PC-3 (cell line): ENCODE results near the gene ABCG1. TPM values are rescaled to one million over a fixed set of nuclear protein-coding genes. Genes with fewer than 3 reads are reported as not detected.

Experiments used
- ATAC-seq: fragments of 200-7000 bp; cut with Tn5 transposase; 2 replicates; pipeline ENCODE4 v1.9.1; 2020; ENCODE audit warnings: mild to moderate bottlenecking, moderate library complexity
- BruUV-seq: library from RNA; stranded (reverse); fragments of 400-500 nt; replicated peaks from 2 replicates; lab custom pipeline; 2021; lab: Mats Ljungman, UMichigan
- CTCF ChIA-PET: fragments of 300-600 bp; sonication (Branson Sonifier 250); formaldehyde crosslinking; loops from one replicate; lab custom pipeline; 2022; ENCODE audit warnings: antibody characterized with exemption; lab: Charles Lee
- POLR2A ChIA-PET: fragments of 300-600 bp; sonication (Branson Sonifier 250); formaldehyde crosslinking; loops from one replicate; lab custom pipeline; 2022; ENCODE audit warnings: antibody characterized with exemption; ENCODE audit not compliant: unreplicated experiment; lab: Charles Lee
- DNase-seq: peaks from one replicate; pipeline ENCODE4 v3.0.0-alpha.2; 2015
- H2AFZ ChIP-seq: fragments of 300-600 bp; sonication (generic); 2 replicates; pipeline ENCODE4 v1.6.0; 2016; ENCODE audit warnings: antibody characterized with exemption, low read length
- H3F3A ChIP-seq: fragments of 300-600 bp; sonication (generic); one replicate; pipeline ENCODE4 v1.6.0; 2017; ENCODE audit warnings: antibody characterized with exemption, low read length, control low read depth, mild to moderate bottlenecking; ENCODE audit not compliant: unreplicated experiment
- H3K27ac ChIP-seq: fragments of 300-600 bp; sonication (generic); 2 replicates; pipeline ENCODE4 v1.5.1; 2016; ENCODE audit warnings: mild to moderate bottlenecking, low read length
- H3K27me3 ChIP-seq: fragments of 300-600 bp; sonication (generic); 2 replicates; pipeline ENCODE4 v1.6.1; 2016; ENCODE audit warnings: low read length, mixed read lengths
- H3K36me3 ChIP-seq: fragments of 300-600 bp; sonication (generic); 2 replicates; pipeline ENCODE4 v1.6.1; 2016; ENCODE audit warnings: low read depth, mixed run types, low read length, mixed read lengths
- H3K4me1 ChIP-seq: fragments of 300-600 bp; sonication (generic); 2 replicates; pipeline ENCODE4 v1.5.1; 2016; ENCODE audit warnings: low read length; ENCODE audit not compliant: insufficient read depth
- H3K4me2 ChIP-seq: fragments of 300-600 bp; sonication (generic); 2 replicates; pipeline ENCODE4 v1.6.0; 2016; ENCODE audit warnings: low read length
- H3K4me3 ChIP-seq: fragments of 300-600 bp; sonication (generic); 2 replicates; pipeline ENCODE4 v1.5.1; 2016; ENCODE audit warnings: mild to moderate bottlenecking, low read length, mixed read lengths
- H3K79me2 ChIP-seq: fragments of 300-600 bp; sonication (generic); 2 replicates; pipeline ENCODE4 v1.6.1; 2017; ENCODE audit warnings: low read length, mixed read lengths
- H3K9ac ChIP-seq: fragments of 300-600 bp; sonication (generic); 2 replicates; pipeline ENCODE4 v1.6.0; 2016; ENCODE audit warnings: mild to moderate bottlenecking, low read length
- H3K9me2 ChIP-seq: fragments of 300-600 bp; sonication (generic); replicated peaks from 2 replicates; pipeline ENCODE4 v1.6.1; 2016; ENCODE audit warnings: mixed run types, low read length, mixed read lengths
- H3K9me3 ChIP-seq: fragments of 300-600 bp; sonication (generic); 2 replicates; pipeline ENCODE4 v1.6.1; 2016; ENCODE audit warnings: low read length, mixed read lengths
- H4K20me1 ChIP-seq: fragments of 300-600 bp; sonication (generic); 2 replicates; pipeline ENCODE4 v1.6.1; 2016; ENCODE audit warnings: low read length, mixed read lengths
- CTCF ChIP-seq: fragments of 300-600 bp; sonication (generic); conservative IDR thresholded peaks from 2 replicates; pipeline ENCODE4 v1.5.1; 2017; ENCODE audit warnings: antibody characterized with exemption, low read depth, mild to moderate bottlenecking, low read length
- EZH2 ChIP-seq: fragments of 300-600 bp; sonication (generic); IDR thresholded peaks from one replicate; pipeline ENCODE4 v1.6.1; 2017; ENCODE audit warnings: antibody characterized with exemption, mild to moderate bottlenecking, low read length; ENCODE audit not compliant: unreplicated experiment
- EZH2phosphoT487 ChIP-seq: fragments of 300-600 bp; sonication (generic); IDR thresholded peaks from 2 replicates; pipeline ENCODE4 v1.6.1; 2018; ENCODE audit warnings: mild to moderate bottlenecking, antibody characterized with exemption, low read length, borderline replicate concordance
- intact Hi-C: fragments of 100-400 bp; cut with micrococcal nuclease; formaldehyde crosslinking; loops from 2 replicates; pipeline ENCODE4 v1.9.0; 2023
- total RNA-seq: library from RNA; depleted of rRNA; stranded (reverse); fragments of >200 nt; gene quantifications from 2 replicates; pipeline ENCODE4 v1.2.3, GENCODE V29; 2014

ABCG1 gene
- total RNA-seq, 1 experiment from 2014 or later = 0.66 TPM

- Histone ChIP-seq H3K4me3 (no peak overlapping the region), H2AFZ (no peak overlapping the region), H3F3A (no peaks in the 10 kb centered on the region), H3K79me2 (no peaks in the 10 kb centered on the region), H3K9me3 (no peaks in the 10 kb centered on the region), H3K4me1 (no peaks in the 10 kb centered on the region), H3K9ac (no peak overlapping the region), H3K27ac (no peak overlapping the region), H4K20me1 (no peaks in the 10 kb centered on the region), H3K4me2 (no peak overlapping the region), H3K36me3 (no peaks in the 10 kb centered on the region), H3K9me2 (no peaks in the 10 kb centered on the region), H3K27me3 (no peaks in the 10 kb centered on the region)
- ChIA-PET POLR2A (no interaction called here), CTCF (no interaction called here)
- DNase-seq (no peak), ATAC-seq (no peak)
- BruUV-seq = no TSS peak
- intact Hi-C loops = no loop called here
- TF ChIP-seq CTCF = no peak
- TF ChIP-seq EZH2phosphoT487 = no peak
- no peak for TF ChIP-seq EZH2
These were observed 61.6 kb downstream of the ABCG1 start for GRCh38 chr21:42280356-42281180.

- BruUV-seq = no TSS peak
- H3K27me3 ChIP-seq = no peaks in the 10 kb centered on the region
- POLR2A ChIA-PET = no interaction called here
These were observed 62.3 kb downstream of the ABCG1 start for GRCh38 chr21:42281181-42281680.

More at GRCh38 chr21:42281181-42281680, 62.3 kb downstream of the ABCG1 start:
- Histone ChIP-seq H3K79me2 (no peaks in the 10 kb centered on the region), H3K36me3 (no peaks in the 10 kb centered on the region), H3F3A (no peaks in the 10 kb centered on the region), H3K4me1 (no peaks in the 10 kb centered on the region), H3K9me3 (no peaks in the 10 kb centered on the region), H3K4me3 (no peak overlapping the region), H3K9ac (no peak overlapping the region), H3K9me2 (no peaks in the 10 kb centered on the region), H4K20me1 (no peaks in the 10 kb centered on the region), H3K4me2 (no peak overlapping the region), H2AFZ (no peak overlapping the region), H3K27ac (no peak overlapping the region)
- intact Hi-C loops = no loop called here
- TF ChIP-seq CTCF (no peak), EZH2phosphoT487 (no peak), EZH2 (no peak)
- CTCF ChIA-PET = no interaction called here
- DNase-seq = no peak
- no peak for ATAC-seq
